ENCODE measurements around the gene PSMB5.

Gene PSMB5

GRCh38 chr14:23058654-23059504, 24.2 kb upstream of the PSMB5 start:
- DNase-seq, result no peak

GRCh38 chr14:23057757-23058653, 23.3 kb upstream of the PSMB5 start:
- DNase-seq, result no peak

GRCh38 chr14:23056956-23057756, 22.5 kb upstream of the PSMB5 start, which contains the start of gene CDH24:
Gene CDH24, minus strand, starts transcription at chr14:23057520. Its CDS starts 1,787 bp downstream, at chr14:23055733.
- no peak for DNase-seq

GRCh38 chr14:23056145-23056955, 21.6 kb upstream of the PSMB5 start:
- DNase-seq, result no peak

- no peak for DNase-seq
Measured at GRCh38 chr14:23055621-23056144, 21.0 kb upstream of the PSMB5 start.

GRCh38 chr14:23055147-23055550, 20.4 kb upstream of the PSMB5 start:
- DNase-seq, result no peak

- no peak for DNase-seq
Measured at GRCh38 chr14:23054000-23054811, 19.5 kb upstream of the PSMB5 start.

- DNase-seq, result no peak
Measured at GRCh38 chr14:23053426-23053825, 18.7 kb upstream of the PSMB5 start.

GRCh38 chr14:23052671-23053070, 18.0 kb upstream of the PSMB5 start:
- no peak for DNase-seq

GRCh38 chr14:23052182-23052623, 17.5 kb upstream of the PSMB5 start:
- DNase-seq, result no peak

GRCh38 chr14:23051141-23052057, 16.7 kb upstream of the PSMB5 start:
- no peak for DNase-seq

- DNase-seq, result no peak
Measured at GRCh38 chr14:23049011-23049410, 14.3 kb upstream of the PSMB5 start.

- DNase-seq, result no peak
Measured at GRCh38 chr14:23047751-23048693, 13.3 kb upstream of the PSMB5 start.

- no peak for DNase-seq
Measured at GRCh38 chr14:23047034-23047634, 12.4 kb upstream of the PSMB5 start.

- DNase-seq, result no peak
Measured at GRCh38 chr14:23045419-23046357, 11.0 kb upstream of the PSMB5 start.

- DNase-seq, result no peak
Measured at GRCh38 chr14:23044840-23045239, 10.1 kb upstream of the PSMB5 start.

- no peak for DNase-seq
Measured at GRCh38 chr14:23043754-23044153, 9.1 kb upstream of the PSMB5 start.
